DND-41 (cell line): ENCODE results near the gene MAGEL2.
"Not testable (repeated sequence)": the region's sequence is repeated elsewhere in the genome, so short reads cannot be mapped to it uniquely, and the experiment has no call there.

ENCODE experiments used
- ATAC-seq: fragments of 200-7000 bp; cut with Tn5 transposase; 3 replicates; pipeline ENCODE4 v1.9.1; 2021; ENCODE audit warnings: low read depth; ENCODE audit not compliant: insufficient read depth
- DNase-seq: peaks from one replicate; pipeline ENCODE4 v3.0.0-alpha.2; 2020
- H2AFZ ChIP-seq: 2 replicates; pipeline ENCODE4 v1.6.0; 2012; ENCODE audit warnings: low read depth, low read length
- H3K27ac ChIP-seq: 2 replicates; pipeline ENCODE4 v1.5.1; 2012; ENCODE audit warnings: low read length, inconsistent platforms
- H3K27me3 ChIP-seq: fragments of 200-600 bp; sonication (generic); 2 replicates; pipeline ENCODE4 v1.6.0; 2012; ENCODE audit warnings: low read length, mild to moderate bottlenecking, inconsistent platforms; ENCODE audit not compliant: insufficient read depth, poor library complexity
- H3K36me3 ChIP-seq: 2 replicates; pipeline ENCODE4 v1.5.1; 2012; ENCODE audit warnings: low read length, inconsistent platforms; ENCODE audit not compliant: insufficient read depth
- H3K4me1 ChIP-seq: 2 replicates; pipeline ENCODE4 v1.5.1; 2012; ENCODE audit warnings: mild to moderate bottlenecking, low read length; ENCODE audit not compliant: insufficient read depth
- H3K4me2 ChIP-seq: 2 replicates; pipeline ENCODE4 v1.6.0; 2012; ENCODE audit warnings: mild to moderate bottlenecking, moderate library complexity, low read length, inconsistent platforms; ENCODE audit not compliant: insufficient read depth
- H3K4me3 ChIP-seq, 2 experiments: fragments of 200-600 bp in 1 of 2; shearing (Covaris generic) in 1 of 2; 2 replicates each; pipeline ENCODE4 v1.5.1; 2012 to 2016; ENCODE audit warnings: inconsistent platforms in 2 of 2, low read length in 2 of 2, mild to moderate bottlenecking in 2 of 2, low read depth in 1 of 2, moderate library complexity in 1 of 2
- H3K79me2 ChIP-seq: 2 replicates; pipeline ENCODE4 v1.6.0; 2012; ENCODE audit warnings: low read length, inconsistent platforms; ENCODE audit not compliant: insufficient read depth
- H3K9ac ChIP-seq: 2 replicates; pipeline ENCODE4 v1.6.0; 2012; ENCODE audit warnings: low read depth, mild to moderate bottlenecking, inconsistent platforms, low read length, moderate library complexity
- H3K9me3 ChIP-seq: 2 replicates; pipeline ENCODE4 v1.5.1; 2012; ENCODE audit warnings: low read length, moderate library complexity, mild to moderate bottlenecking, inconsistent platforms; ENCODE audit not compliant: insufficient read depth, severe bottlenecking
- H4K20me1 ChIP-seq: 2 replicates; pipeline ENCODE4 v1.6.0; 2012; ENCODE audit warnings: low read length; ENCODE audit not compliant: insufficient read depth
- EZH2 ChIP-seq: IDR thresholded peaks from 3 replicates; pipeline ENCODE4 v1.6.1; 2012; ENCODE audit warnings: borderline replicate concordance, low read depth, mild to moderate bottlenecking, moderate library complexity, low read length, inconsistent platforms; ENCODE audit not compliant: severe bottlenecking
- TF ChIP-seq, protein P1 (sequence below): IDR thresholded peaks from 2 replicates; pipeline ENCODE4 v1.5.1; 2012; ENCODE audit warnings: borderline replicate concordance, low read length, moderate library complexity, mild to moderate bottlenecking; ENCODE audit not compliant: poor library complexity, severe bottlenecking; ENCODE audit errors: extremely low read depth

The MAGEL2 gene

DNA sequence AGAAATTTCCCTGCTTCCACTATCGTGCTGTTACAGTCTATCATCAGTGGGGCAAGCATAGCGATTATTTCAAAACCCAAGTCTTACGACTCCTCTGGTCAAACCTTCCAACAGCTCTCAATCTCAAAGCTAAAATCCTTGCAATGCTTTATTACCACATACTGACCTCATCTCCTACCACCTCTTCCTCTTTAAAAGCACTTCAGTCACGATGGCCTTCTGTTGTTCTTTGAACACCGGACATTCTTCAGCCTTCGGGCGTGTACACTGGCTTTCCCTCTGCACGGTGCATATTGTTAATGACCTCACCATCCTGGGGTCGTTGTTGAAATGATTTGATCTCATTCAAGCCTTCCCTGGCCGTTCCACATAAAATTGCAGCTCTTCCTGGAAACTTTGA, 31.1 kb downstream of the MAGEL2 start:
- no peaks in the 10 kb centered on the region for H3K79me2 ChIP-seq
- H3K9ac ChIP-seq, result no peak overlapping the region
- H4K20me1 ChIP-seq, result no peaks in the 10 kb centered on the region
- no peak overlapping the region; the same call in 1 of the 2 replicates for H2AFZ ChIP-seq
- no peak overlapping the region for H3K4me3 ChIP-seq
- no peak for TF ChIP-seq EZH2
- TF ChIP-seq, protein P1, sequence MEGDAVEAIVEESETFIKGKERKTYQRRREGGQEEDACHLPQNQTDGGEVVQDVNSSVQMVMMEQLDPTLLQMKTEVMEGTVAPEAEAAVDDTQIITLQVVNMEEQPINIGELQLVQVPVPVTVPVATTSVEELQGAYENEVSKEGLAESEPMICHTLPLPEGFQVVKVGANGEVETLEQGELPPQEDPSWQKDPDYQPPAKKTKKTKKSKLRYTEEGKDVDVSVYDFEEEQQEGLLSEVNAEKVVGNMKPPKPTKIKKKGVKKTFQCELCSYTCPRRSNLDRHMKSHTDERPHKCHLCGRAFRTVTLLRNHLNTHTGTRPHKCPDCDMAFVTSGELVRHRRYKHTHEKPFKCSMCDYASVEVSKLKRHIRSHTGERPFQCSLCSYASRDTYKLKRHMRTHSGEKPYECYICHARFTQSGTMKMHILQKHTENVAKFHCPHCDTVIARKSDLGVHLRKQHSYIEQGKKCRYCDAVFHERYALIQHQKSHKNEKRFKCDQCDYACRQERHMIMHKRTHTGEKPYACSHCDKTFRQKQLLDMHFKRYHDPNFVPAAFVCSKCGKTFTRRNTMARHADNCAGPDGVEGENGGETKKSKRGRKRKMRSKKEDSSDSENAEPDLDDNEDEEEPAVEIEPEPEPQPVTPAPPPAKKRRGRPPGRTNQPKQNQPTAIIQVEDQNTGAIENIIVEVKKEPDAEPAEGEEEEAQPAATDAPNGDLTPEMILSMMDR, result no peak
- DNase-seq, result no peak
- no peaks in the 10 kb centered on the region for H3K36me3 ChIP-seq
- no peaks in the 10 kb centered on the region for H3K9me3 ChIP-seq
- H3K4me1 ChIP-seq, result no peaks in the 10 kb centered on the region
- H3K27me3 ChIP-seq, result no peaks in the 10 kb centered on the region
- no peak overlapping the region for H3K27ac ChIP-seq
- no peak for ATAC-seq
- no peak overlapping the region for H3K4me2 ChIP-seq

DNA sequence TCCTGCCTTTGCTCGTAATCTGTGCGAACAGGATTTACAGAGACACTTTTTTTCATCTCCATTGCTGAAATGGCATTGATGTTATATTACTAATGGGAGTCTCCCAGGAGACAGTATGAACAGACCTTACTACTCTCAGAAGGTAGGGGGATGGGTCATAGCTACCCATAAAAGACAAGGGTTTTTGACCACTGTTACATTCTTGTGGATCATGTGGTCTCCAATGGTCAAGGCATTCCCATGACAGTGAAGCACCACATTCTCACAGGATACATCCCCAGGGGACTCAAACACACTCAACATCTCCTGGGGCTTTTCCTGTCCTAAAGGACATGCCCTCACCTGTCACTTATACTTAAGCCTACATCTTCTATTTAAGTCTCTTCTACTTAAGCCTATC, 41.4 kb downstream of the MAGEL2 start:
- Histone ChIP-seq H4K20me1 (no peaks in the 10 kb centered on the region), H3K27ac (no peak overlapping the region), H3K4me3 (no peak overlapping the region), H2AFZ (no peak overlapping the region), H3K4me1 (no peaks in the 10 kb centered on the region), H3K9ac (no peak overlapping the region), H3K4me2 (no peak overlapping the region), H3K36me3 (no peaks in the 10 kb centered on the region), H3K27me3 (no peaks in the 10 kb centered on the region), H3K9me3 (no peaks in the 10 kb centered on the region), H3K79me2 (no peaks in the 10 kb centered on the region)
- no peak for DNase-seq
- no peak for ATAC-seq
- TF ChIP-seq, protein P1, result no peak
- no peak for TF ChIP-seq EZH2

DNA sequence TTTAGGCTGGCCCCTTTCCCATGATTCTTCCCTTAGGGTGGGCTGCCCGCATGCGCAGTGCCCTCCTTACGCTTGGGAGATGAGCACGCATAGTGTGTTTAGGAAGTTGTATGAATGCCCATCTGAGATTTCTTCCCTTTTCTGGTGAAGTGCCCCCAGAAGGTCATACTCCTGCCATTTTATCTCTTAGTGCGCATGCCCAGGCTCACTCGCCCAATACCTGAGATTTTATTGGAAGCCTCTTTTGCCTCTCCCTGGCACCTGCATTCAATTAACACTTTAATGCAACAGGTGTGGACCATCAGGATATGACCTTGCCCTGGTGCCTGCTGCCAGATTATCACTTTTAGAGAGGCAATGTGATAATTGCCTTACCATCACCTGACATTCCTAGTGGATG, 45.5 kb downstream of the MAGEL2 start:
- DNase-seq, result no peak
- Histone ChIP-seq H2AFZ (no peak overlapping the region), H3K79me2 (no peaks in the 10 kb centered on the region), H4K20me1 (no peaks in the 10 kb centered on the region), H3K27ac (no peak overlapping the region), H3K27me3 (no peaks in the 10 kb centered on the region), H3K9ac (no peak overlapping the region), H3K4me3 (no peak overlapping the region), H3K9me3 (no peaks in the 10 kb centered on the region), H3K36me3 (no peaks in the 10 kb centered on the region), H3K4me1 (no peaks in the 10 kb centered on the region), H3K4me2 (no peak overlapping the region)
- no peak for ATAC-seq
- TF ChIP-seq, protein P1, result no peak
- TF ChIP-seq EZH2, result no peak

DNA sequence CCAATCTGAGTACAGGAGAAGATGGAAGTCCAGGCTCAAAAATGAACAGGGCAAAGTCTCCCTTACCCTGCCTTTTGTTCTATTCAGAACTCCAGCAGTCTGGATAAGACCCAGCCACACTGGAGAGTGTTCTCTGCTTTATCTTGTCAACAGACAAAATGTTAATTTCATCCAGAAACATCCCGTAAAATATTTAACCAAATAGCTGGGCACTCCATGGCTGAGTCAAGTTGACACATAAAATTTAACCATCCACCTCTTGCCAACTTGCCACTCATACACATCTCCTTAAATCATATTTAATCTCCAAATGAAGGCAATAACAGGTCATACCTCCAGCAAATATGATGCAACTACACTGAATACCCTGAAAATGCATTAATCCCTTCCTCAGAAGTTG, 48.6 kb downstream of the MAGEL2 start:
- H3K4me3 ChIP-seq, result no peak overlapping the region
- ATAC-seq, result no peak
- no peaks in the 10 kb centered on the region for H4K20me1 ChIP-seq
- no peak overlapping the region for H3K27ac ChIP-seq
- no peaks in the 10 kb centered on the region for H3K27me3 ChIP-seq
- no peak overlapping the region for H3K9ac ChIP-seq
- H3K9me3 ChIP-seq, result no peaks in the 10 kb centered on the region
- no peaks in the 10 kb centered on the region for H3K79me2 ChIP-seq
- DNase-seq, result no peak
- no peaks in the 10 kb centered on the region for H3K4me1 ChIP-seq
- H3K4me2 ChIP-seq, result no peak overlapping the region
- TF ChIP-seq, protein P1, result no peak
- no peak for TF ChIP-seq EZH2
- H3K36me3 ChIP-seq, result no peaks in the 10 kb centered on the region
- H2AFZ ChIP-seq, result no peak overlapping the region

DNA sequence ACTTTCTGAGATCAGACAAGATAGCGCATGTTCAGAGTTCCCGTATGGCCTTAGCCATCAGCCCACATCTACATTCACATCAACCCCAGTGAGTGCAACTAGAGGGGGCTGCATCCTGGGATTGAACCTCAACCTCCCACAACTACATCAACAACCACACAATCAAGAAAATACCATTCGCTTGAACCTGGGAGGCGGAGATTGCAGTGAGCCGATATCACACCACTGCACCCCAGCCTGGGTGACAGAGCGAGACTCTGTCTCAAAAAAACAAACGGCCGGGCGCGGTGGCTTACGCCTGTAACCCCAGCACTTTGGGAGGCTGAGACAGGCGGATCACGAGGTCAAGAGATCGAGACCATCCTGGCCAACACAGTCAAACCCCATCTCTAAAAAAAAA, 50.4 kb downstream of the MAGEL2 start:
- not testable (repeated sequence) for H3K4me2 ChIP-seq, H3K27ac ChIP-seq, H4K20me1 ChIP-seq, H3K4me1 ChIP-seq, ATAC-seq, H2AFZ ChIP-seq, DNase-seq, H3K9me3 ChIP-seq, H3K36me3 ChIP-seq, H3K9ac ChIP-seq, H3K4me3 ChIP-seq, H3K27me3 ChIP-seq, H3K79me2 ChIP-seq
